Heart left ventricle (tissue), 13 donors: ENCODE measurements around the gene TMEM123.
"Not testable (repeated sequence)": the region's sequence is repeated elsewhere in the genome, so short reads cannot be mapped to it uniquely, and the experiment has no call there.

Source experiments
- POLR2A ChIP-seq, 2 donors: fragments of 450-650 bp; IDR thresholded peaks; one replicate each; pipeline ENCODE4 v1.6.1; 2017; ENCODE audit warnings: antibody characterized with exemption in 2 of 2, mild to moderate bottlenecking in 2 of 2, moderate library complexity in 2 of 2
- TF ChIP-seq, protein P1 (sequence below), 12 donors: fragments of 200-600 bp; sonication (generic) in 4 of 12; IDR thresholded peaks; one replicate each; pipeline versions ENCODE4 v1.5.0 to v1.8.0; 2018 to 2022; ENCODE audit warnings: antibody characterized with exemption in 12 of 12, mild to moderate bottlenecking in 5 of 12
- donor health status: ischemic (EF 13 %, LVEDD 7.1; RV severe dilation, severe dysfunction).
- donor health status: DM: no; HTN: yes; CAD: no.
- donor health status: DM: no; HTN: no; CAD: no.
- donor health status: ischemic (EF 25% LVEDD 6.9; RV normal size, moderate dysfunction).
- donor health status: ischemic (EF 25% LVEDD 5.7; RV mildly dilated, moderate dysfunction).
- donor health status: ischemic (EF 35%, LVEDD 5.7; RV mildly dilated, moderate dysfunction).
- donor health status: nonischemic (EF 11% LVEDD 7.7; RV severe dilation, severe dysfunction).
- donor health status: DM: yes; HTN: yes; CAD: no.
- donor health status: PGD.
- donor health status: ischemic (EF 29% LVEDD 5.4; RV normal size, mild dysfunction).
- donor health status: nonischemic (EF 23%, LVEDD 6.1; RV moderate dilation, normal function).

DNA sequence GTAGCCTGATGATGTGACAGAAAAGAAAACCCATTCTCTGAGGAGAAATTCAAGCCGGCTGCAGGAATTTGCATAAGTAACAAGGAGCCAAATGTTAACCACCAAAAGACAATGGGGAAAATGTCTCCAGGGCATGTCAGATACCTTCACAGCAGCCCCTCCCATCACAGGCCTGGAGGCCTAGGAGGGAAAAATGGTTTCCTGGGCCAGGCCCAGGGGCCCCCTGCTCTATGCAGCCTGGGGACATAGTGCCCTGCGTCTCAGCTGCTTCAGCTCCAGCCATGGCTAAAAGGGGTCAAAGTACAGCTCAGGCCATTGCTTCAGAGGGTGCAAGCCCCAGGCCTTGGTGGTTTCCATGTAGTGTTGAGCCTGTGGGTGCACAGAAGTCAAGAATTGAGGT is 20.0 kb downstream of the TMEM123 start:
- TF ChIP-seq, protein P1, sequence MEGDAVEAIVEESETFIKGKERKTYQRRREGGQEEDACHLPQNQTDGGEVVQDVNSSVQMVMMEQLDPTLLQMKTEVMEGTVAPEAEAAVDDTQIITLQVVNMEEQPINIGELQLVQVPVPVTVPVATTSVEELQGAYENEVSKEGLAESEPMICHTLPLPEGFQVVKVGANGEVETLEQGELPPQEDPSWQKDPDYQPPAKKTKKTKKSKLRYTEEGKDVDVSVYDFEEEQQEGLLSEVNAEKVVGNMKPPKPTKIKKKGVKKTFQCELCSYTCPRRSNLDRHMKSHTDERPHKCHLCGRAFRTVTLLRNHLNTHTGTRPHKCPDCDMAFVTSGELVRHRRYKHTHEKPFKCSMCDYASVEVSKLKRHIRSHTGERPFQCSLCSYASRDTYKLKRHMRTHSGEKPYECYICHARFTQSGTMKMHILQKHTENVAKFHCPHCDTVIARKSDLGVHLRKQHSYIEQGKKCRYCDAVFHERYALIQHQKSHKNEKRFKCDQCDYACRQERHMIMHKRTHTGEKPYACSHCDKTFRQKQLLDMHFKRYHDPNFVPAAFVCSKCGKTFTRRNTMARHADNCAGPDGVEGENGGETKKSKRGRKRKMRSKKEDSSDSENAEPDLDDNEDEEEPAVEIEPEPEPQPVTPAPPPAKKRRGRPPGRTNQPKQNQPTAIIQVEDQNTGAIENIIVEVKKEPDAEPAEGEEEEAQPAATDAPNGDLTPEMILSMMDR (IDR thresholded peaks at IDR 0.05), result not testable (repeated sequence)
- TF ChIP-seq POLR2A (IDR thresholded peaks at IDR 0.05), result not testable (repeated sequence)
